Neutrophil (primary cell): ENCODE measurements around the gene EFNA3.

ENCODE experiments used
- H3K27ac ChIP-seq: fragments of 200-600 bp; sonication (generic); 2 replicates; pipeline ENCODE4 v1.5.1; 2016; ENCODE audit warnings: mild to moderate bottlenecking, moderate library complexity
- H3K27me3 ChIP-seq: fragments of 200-600 bp; sonication (generic); 2 replicates; pipeline ENCODE4 v1.6.0; 2016; ENCODE audit warnings: mild to moderate bottlenecking
- H3K36me3 ChIP-seq: fragments of 200-600 bp; sonication (generic); 2 replicates; pipeline ENCODE4 v1.5.1; 2017
- H3K4me1 ChIP-seq, 2 experiments: fragments of 200-600 bp in 1 of 2; sonication (generic) in 1 of 2; 1 replicate in 1 of 2; 2 replicates in 1 of 2; pipeline versions ENCODE4 v1.5.1 to v1.6.1; 2013 to 2016; ENCODE audit warnings: low read depth in 1 of 2, low read length in 1 of 2, mild to moderate bottlenecking in 1 of 2, moderate library complexity in 1 of 2; ENCODE audit not compliant: control insufficient read depth in 1 of 2, insufficient read depth in 1 of 2
- H3K4me3 ChIP-seq, 2 experiments: fragments of 200-600 bp in 1 of 2; sonication (generic) in 1 of 2; 1 replicate in 1 of 2; 2 replicates in 1 of 2; pipeline ENCODE4 v1.5.1; 2013 to 2016; ENCODE audit warnings: low read depth in 1 of 2, low read length in 1 of 2, mild to moderate bottlenecking in 1 of 2, moderate library complexity in 1 of 2
- H3K9me3 ChIP-seq: fragments of 200-600 bp; sonication (generic); 2 replicates; pipeline ENCODE4 v1.5.1; 2016
- TF ChIP-seq, protein P1 (sequence below): fragments of 200-600 bp; sonication (generic); IDR thresholded peaks from 2 replicates; pipeline ENCODE4 v1.5.1; 2016; ENCODE audit warnings: antibody characterized with exemption

EFNA3 gene

DNA sequence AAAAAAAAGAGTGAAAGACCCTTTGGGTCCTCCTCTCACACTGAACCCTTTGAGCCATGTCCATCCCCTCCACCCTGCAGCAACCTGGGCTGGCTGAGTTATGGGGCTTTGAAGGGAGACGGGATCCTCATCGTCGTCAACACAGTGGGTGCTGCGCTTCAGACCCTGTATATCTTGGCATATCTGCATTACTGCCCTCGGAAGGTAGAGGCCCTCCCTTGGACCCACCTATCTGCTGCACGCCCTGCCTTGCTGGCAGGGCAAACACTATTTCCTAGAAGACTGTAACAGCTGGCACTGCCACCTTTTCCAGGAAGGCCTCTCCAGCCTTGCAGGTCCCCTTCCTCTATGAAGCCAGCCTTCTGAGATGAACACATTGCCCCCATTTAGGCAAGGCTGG lies 58.1 kb downstream of the EFNA3 start:
- H3K36me3 ChIP-seq, result no peaks in the 10 kb centered on the region
- H3K4me3 ChIP-seq, result peak overlapping the region; percentile 95 to 99
- no peaks in the 10 kb centered on the region for H3K9me3 ChIP-seq
- peak overlapping the region; percentile 93 for H3K27ac ChIP-seq
- peaks cover 35% of the 10 kb centered on the region in 2 experiments for H3K4me1 ChIP-seq
- TF ChIP-seq, protein P1, sequence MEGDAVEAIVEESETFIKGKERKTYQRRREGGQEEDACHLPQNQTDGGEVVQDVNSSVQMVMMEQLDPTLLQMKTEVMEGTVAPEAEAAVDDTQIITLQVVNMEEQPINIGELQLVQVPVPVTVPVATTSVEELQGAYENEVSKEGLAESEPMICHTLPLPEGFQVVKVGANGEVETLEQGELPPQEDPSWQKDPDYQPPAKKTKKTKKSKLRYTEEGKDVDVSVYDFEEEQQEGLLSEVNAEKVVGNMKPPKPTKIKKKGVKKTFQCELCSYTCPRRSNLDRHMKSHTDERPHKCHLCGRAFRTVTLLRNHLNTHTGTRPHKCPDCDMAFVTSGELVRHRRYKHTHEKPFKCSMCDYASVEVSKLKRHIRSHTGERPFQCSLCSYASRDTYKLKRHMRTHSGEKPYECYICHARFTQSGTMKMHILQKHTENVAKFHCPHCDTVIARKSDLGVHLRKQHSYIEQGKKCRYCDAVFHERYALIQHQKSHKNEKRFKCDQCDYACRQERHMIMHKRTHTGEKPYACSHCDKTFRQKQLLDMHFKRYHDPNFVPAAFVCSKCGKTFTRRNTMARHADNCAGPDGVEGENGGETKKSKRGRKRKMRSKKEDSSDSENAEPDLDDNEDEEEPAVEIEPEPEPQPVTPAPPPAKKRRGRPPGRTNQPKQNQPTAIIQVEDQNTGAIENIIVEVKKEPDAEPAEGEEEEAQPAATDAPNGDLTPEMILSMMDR, result no peak
- no peaks in the 10 kb centered on the region for H3K27me3 ChIP-seq
